ENCODE data around the gene TMPRSS15. TPM values are rescaled to one million over a fixed set of nuclear protein-coding genes. Genes with fewer than 3 reads are reported as not detected.
"Not testable (repeated sequence)": the region's sequence is repeated elsewhere in the genome, so short reads cannot be mapped to it uniquely, and the experiment has no call there.

Gene TMPRSS15
- total and polyA plus RNA-seq, 9 of the 15 experiments (the other 6 are each of a cell fraction or from before 2014, with no cell fraction given), result 0.03 to 0.11 (median 0.04) TPM; not detected in 4

- Histone ChIP-seq H4K20me1 (replicated peaks; ENCODE audit: control insufficient read depth, insufficient read depth, low read length) (no peaks in the 10 kb centered on the region), H3K9ac (ENCODE audit: insufficient read depth in 1 of 2, low read depth in 2 of 2, low read length in 2 of 2) (no peak overlapping the region), H3K9me1 (ENCODE audit: control insufficient read depth, insufficient read depth, low read length) (no peaks in the 10 kb centered on the region), H3K36me3 (ENCODE audit: control insufficient read depth, insufficient read depth, low read length) (no peaks in the 10 kb centered on the region), H3K4me3 (no peak overlapping the region), H3K9me3 (replicated peaks; ENCODE audit: control insufficient read depth, insufficient read depth, low read depth, low read length) (no peaks in the 10 kb centered on the region; the same call in 1 of the 2 replicates), H3K4me2 (ENCODE audit: insufficient read depth, low read length) (no peak overlapping the region), H3K27me3 (ENCODE audit: control insufficient read depth in 2 of 2, insufficient read depth in 2 of 2, low read length in 2 of 2) (no peaks in the 10 kb centered on the region), H2AFZ (ENCODE audit: low read depth, low read length) (no peak overlapping the region), H3K4me1 (replicated peaks in 1 of 2; ENCODE audit: control insufficient read depth in 2 of 2, insufficient read depth in 2 of 2, low read length in 2 of 2) (no peaks in the 10 kb centered on the region), H3K27ac (ENCODE audit: extremely low read depth, low read depth, low read length) (no peak overlapping the region), H3K79me2 (ENCODE audit: control insufficient read depth, insufficient read depth, low read length) (no peaks in the 10 kb centered on the region)
- intact Hi-C loops (cut with micrococcal nuclease), result no loop called here
- WGBS (ENCODE audit: insufficient coverage, low coverage, missing lambda C conversion rate), result 0% methylated on average over 1 of the region's 1 CpG
- BruUV-seq (replicated peaks), result no TSS peak
- DNase-seq (ENCODE audit: extremely low read depth in 1 of 4, low spot score in 3 of 4), result peak; percentile 4 to 11 (median 8)
- ChIA-PET CTCF (ENCODE audit: low intra/inter-chr PET ratio) (no interaction called here), POLR2A (no interaction called here)
- in situ Hi-C loops (cut with MboI), result no loop called here
- ATAC-seq, result no peak
- FAIRE-seq, result no peak
- TF ChIP-seq ETV5 (CRISPR knock-in tag; IDR thresholded peaks at IDR 0.05; ENCODE audit: low read depth), result no peak
- peak in 1 of 3 experiments; percentile 21; a peak in 2 of 6 replicates for TF ChIP-seq CTCF (IDR thresholded peaks at IDR 0.05 in 2 of 3, conservative IDR thresholded peaks at IDR 0.05 in 1 of 3; ENCODE audit: insufficient read depth in 2 of 3, low read depth in 1 of 3, low read length in 3 of 3)
Observed at GRCh38 chr21:18384771-18385170, 18.8 kb downstream of the TMPRSS15 start.

DNA sequence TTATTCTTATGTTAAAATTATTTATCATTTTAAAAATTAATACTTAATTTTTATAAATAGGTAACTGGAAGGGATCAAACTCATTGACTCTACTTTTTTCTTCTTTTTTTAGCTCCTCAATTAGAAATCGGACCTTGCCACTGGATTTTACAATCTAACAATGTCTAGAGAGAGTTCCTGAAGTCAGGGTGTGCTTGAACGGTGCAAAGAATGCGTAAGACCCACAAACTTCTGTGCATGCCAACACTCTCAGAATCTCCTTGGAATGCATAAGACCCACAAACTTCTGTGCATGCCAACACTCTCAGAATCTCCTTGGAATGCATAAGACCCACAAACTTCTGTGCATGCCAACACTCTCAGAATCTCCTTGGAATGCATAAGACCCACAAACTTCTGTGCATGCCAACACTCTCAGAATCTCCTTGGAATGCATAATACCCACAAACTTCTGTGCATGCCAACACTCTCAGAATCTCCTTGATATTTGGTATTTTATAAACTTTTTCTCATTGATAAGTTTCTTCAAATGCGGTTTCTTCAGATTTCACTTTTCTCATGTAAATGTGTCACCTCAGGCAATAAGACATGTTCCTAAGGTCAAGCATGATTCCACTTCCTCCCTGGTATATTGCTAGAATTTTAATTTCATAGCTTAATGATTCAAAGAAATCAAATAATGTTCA lies 20.5 kb downstream of the TMPRSS15 start:
- DNase-seq (ENCODE audit: extremely low read depth in 1 of 4, low spot score in 3 of 4); ATAC-seq; CTCF ChIA-PET (ENCODE audit: low intra/inter-chr PET ratio); BruUV-seq (replicated peaks); H3K4me2 ChIP-seq (ENCODE audit: insufficient read depth, low read length); H2AFZ ChIP-seq (ENCODE audit: low read depth, low read length); H3K79me2 ChIP-seq (ENCODE audit: control insufficient read depth, insufficient read depth, low read length); FAIRE-seq; H4K20me1 ChIP-seq (replicated peaks; ENCODE audit: control insufficient read depth, insufficient read depth, low read length); H3K9me1 ChIP-seq (ENCODE audit: control insufficient read depth, insufficient read depth, low read length); H3K27ac ChIP-seq (ENCODE audit: extremely low read depth, low read depth, low read length); H3K36me3 ChIP-seq (ENCODE audit: control insufficient read depth, insufficient read depth, low read length); H3K4me1 ChIP-seq (replicated peaks in 1 of 2; ENCODE audit: control insufficient read depth in 2 of 2, insufficient read depth in 2 of 2, low read length in 2 of 2); H3K9me3 ChIP-seq (replicated peaks; ENCODE audit: control insufficient read depth, insufficient read depth, low read depth, low read length); in situ Hi-C loops (cut with MboI); H3K27me3 ChIP-seq (ENCODE audit: control insufficient read depth in 2 of 2, insufficient read depth in 2 of 2, low read length in 2 of 2); intact Hi-C loops (cut with micrococcal nuclease); POLR2A ChIA-PET; H3K9ac ChIP-seq (ENCODE audit: insufficient read depth in 1 of 2, low read depth in 2 of 2, low read length in 2 of 2); H3K4me3 ChIP-seq: not testable (repeated sequence)
- 0% methylated on average over 4 of the region's 4 CpGs for WGBS (ENCODE audit: insufficient coverage, low coverage, missing lambda C conversion rate)

Data from K562 (cell line).